Epidermal melanocyte (primary cell): Measurements from ENCODE around the gene RP9.
"Not testable (repeated sequence)": the region's sequence is repeated elsewhere in the genome, so short reads cannot be mapped to it uniquely, and the experiment has no call there.

Experiments
- DNase-seq: peaks from one replicate; pipeline ENCODE4 v3.0.0; 2011; ENCODE audit warnings: low spot score; ENCODE audit not compliant: insufficient read length

Gene RP9

DNA sequence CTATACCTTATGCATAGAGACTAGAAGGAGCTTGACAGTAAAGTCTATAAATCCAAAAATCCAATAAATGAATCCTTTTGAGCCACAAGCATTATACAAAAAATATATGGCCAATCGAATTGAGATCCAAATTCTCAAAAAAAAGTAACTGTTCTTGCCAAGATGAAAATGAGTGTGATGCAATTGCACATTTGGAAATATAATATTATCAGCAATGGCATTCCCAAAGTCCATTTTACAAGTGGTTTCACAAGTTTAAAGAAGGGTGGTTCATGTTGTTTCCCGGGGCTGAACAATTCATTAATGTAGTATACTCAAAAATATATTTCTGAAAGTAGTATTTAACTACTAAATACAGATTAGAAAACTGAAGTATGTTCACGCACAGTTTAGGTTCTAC is 7.3 kb downstream of the RP9 start:
- DNase-seq, result no peak

- no peak for DNase-seq
Observed at GRCh38 chr7:33100770-33101169, 8.4 kb downstream of the RP9 start.

- no peak for DNase-seq
Observed at GRCh38 chr7:33099154-33099940, 9.9 kb downstream of the RP9 start.

- DNase-seq, result not testable (repeated sequence)
Observed at GRCh38 chr7:33094745-33095275, 14.4 kb downstream of the RP9 start.

DNA sequence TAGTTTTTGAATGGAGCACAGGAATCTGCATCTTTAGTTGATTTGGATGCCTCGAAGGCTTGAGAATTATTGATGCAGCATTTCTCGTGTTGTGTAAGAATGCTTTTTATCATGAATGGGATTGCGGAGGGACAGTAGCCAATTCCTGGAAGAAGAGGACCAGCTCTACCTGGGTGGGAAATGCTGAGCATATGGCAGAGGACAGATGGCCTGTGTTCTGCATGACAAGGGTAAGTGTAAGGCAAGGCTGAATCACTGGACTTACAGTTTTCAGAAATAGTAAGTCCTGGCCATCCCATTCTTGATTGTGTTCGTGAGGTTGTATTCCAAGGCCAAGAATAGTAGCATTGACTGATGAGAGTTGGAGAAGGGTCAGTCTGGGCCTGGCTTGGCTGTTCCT is 15.9 kb downstream of the RP9 start:
- DNase-seq, result no peak

GRCh38 chr7:33091641-33092191 is 17.5 kb downstream of the RP9 start:
- DNase-seq, result no peak

DNA sequence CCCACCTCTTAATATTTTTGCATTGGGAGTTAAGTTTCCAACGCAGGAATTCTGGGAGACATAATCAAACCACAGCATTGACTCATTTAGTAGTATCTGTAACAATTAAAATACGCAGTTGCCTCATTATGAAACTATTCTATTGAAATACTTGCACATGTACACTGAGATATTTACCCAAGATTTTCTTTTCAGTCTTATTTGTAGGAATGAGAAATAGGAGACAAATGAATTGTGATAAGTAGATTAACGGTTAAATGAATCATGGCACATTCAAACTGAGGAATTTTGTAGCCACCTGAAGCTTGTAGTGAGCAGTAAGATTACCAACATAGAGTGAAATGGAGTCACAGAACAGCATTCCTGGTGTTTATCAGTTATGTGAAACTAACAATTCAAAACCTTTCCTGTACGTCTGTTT is 18.1 kb downstream of the RP9 start:
- no peak for DNase-seq

DNA sequence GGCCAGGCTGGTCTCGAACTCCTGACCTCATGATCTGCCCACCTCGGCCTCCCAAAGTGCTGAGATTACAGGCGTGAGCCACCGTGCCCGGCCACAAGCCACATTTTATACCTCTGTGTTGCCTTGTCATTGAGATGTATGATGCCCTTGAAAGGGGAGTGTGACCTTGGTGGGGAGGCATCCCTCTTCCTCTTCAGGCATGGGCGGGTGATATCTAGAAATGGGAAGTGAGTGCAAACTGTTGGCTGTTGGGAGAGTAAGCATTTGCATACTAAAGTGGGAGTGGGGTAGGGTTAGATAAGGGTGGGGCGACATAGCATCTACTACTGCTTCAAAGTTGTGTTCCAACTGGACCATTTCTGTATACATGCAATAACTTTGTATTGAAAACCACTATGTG is 20.1 kb downstream of the RP9 start:
- no peak for DNase-seq

- no peak for DNase-seq
Observed at GRCh38 chr7:33087858-33088257, 21.3 kb downstream of the RP9 start.

- no peak for DNase-seq
Observed at GRCh38 chr7:33087356-33087755, 21.8 kb downstream of the RP9 start.

DNA sequence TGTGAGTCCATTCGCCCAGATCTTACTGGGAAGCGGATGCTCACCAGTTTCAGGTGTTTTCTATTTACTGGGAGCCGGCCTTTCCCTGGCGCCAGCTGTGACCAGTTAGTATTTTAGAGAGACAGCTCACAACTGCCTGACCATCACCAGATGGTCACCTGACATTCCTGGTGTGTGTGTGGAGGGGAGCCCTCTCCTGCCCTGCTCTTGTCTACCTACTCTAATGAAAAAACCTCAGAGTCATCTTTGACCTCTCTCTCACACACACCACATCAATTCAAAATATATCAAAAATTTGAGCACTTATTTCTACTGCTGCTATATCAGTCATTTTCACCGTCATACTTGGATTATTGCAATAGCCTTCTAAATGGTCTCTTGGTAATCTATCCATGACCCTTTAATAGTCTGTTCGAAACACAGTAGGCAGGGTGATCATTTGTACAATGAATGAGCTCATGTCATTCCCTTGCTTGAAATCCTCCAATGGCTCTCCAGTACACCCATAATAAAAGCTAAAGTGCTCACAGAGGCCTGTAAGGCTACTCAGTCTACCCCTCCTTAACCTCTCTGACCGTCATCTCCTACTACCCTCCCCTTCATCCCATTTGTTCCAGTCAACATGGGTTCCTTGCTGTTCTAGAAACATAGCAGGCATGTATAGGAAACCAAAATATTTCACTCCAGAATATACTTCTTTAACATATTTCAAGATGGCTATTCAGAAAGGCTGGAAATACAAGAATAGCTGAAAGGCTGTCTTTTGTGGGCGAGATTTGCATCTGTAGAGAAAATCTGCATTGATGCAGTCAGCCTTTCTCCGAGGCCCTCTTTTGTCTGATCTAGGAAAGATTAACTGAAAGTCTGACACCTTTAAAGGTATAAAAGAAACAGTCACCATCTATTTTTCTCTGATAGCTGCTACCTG is 29.2 kb downstream of the RP9 start:
- no peak for DNase-seq

- DNase-seq, result no peak
Observed at GRCh38 chr7:33079096-33079495, 30.1 kb downstream of the RP9 start.

GRCh38 chr7:33076737-33077136 is 32.5 kb downstream of the RP9 start:
- no peak for DNase-seq

DNA sequence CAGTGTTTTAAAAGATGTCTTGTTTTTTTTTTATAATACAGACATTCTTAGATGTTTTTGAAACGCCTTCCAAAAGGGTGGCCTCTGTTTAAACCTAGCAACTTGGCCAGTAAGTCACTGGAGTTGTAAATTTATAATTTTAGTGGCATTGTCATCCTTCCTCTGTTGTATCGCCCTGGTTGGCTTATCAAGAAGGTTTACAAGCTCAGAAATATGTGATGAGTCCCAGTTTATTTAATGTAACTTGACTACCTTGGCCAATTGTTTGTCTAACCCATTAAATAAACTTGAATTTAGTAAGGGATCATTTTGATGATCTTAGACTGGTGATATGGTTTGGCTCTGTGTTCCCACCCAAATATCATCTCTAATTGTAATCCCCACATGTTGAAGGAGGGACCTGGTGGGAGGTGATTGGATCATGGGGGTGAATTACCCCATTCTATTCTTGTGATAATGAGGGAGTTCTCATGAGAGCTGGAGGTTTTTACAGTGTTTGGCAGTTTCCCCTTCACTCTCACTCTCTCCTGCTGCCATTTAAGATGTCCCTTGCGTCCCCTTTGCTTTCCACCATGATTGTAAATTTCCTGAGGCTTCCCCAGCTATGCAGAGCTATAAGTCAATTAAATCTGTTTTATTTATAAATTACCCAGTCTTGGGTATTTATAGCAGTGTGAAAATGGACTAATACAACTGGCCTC is 33.2 kb downstream of the RP9 start:
- no peak for DNase-seq

GRCh38 chr7:33073243-33073642 is 36.0 kb downstream of the RP9 start:
- no peak for DNase-seq

DNA sequence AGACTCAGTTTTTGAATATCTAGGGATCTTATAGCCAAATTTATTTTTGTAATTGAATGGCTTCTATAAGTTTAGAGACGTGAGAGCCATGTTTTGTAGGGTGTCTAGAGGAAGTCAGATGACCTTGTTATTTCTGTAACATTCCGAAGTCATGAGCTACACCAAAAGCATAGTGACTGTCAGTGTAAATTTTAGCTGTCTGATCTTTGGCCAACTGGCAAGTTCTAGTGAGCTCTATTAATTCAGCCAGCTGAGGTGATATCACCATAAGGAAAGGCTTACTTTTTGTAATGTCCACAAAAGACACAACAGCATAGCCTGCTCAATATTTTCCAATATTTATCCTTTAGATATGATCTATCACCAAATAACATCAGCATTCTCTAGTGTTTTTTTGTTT is 36.7 kb downstream of the RP9 start:
- peak; percentile 37 for DNase-seq

- no peak for DNase-seq
Observed at GRCh38 chr7:33070831-33071230, 38.4 kb downstream of the RP9 start.

GRCh38 chr7:33070277-33070676 is 38.9 kb downstream of the RP9 start:
- DNase-seq, result no peak

DNA sequence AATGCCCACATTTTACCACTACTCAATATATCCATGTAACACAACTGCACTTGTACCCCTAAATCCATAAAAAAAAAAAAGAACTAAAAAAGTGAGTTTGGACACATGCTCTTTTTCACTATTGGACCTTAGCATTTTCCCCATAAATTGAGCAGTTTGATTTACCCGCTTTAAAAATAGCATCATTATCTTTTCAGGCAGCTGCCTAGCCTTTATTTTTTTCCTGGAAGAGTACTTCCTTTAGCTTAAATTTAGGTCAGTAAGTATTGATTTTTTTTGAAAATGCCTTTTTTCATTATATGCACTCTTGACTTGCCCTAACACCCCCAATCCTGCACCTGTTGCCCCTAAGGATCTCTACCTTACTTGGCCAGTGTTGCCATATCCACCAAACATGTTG is 41.3 kb downstream of the RP9 start:
- no peak for DNase-seq

GRCh38 chr7:33066771-33067170 is 42.4 kb downstream of the RP9 start:
- no peak for DNase-seq

DNA sequence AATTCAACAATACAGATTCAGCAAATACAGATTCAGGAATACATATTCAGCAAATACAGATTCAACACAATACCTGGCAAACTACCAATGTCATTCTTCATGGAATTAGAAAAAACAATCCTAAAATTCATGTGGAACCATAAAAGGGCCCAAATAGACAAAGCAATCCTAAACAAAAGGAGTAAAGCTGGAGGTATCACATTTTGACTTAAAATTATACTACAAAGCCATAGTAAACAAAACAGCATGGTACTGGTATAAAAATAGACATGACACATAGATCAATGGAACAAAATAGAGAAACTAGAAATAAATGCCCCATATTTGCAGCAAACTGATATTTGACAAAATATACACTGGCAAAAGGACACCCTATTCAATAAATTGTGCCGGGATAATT is 43.2 kb downstream of the RP9 start:
- DNase-seq, result no peak
